GM18868 (cell line): ENCODE results near the gene SPTBN5.
"Not testable (repeated sequence)": the region's sequence is repeated elsewhere in the genome, so short reads cannot be mapped to it uniquely, and the experiment has no call there.

ENCODE experiments used
- ATAC-seq: cut with Tn5 transposase; IDR thresholded peaks from one replicate; pipeline ENCODE4 v1.9.1; 2021; ENCODE audit warnings: mild to moderate bottlenecking, moderate library complexity; ENCODE audit not compliant: unreplicated experiment

The SPTBN5 gene

GRCh38 chr15:41849204-41849603 is 44.6 kb downstream of the SPTBN5 start:
- ATAC-seq = no peak

GRCh38 chr15:41848631-41849030 is 45.2 kb downstream of the SPTBN5 start:
- ATAC-seq = no peak

- no peak for ATAC-seq
These were observed 45.9 kb downstream of the SPTBN5 start for GRCh38 chr15:41847981-41848380.

GRCh38 chr15:41847206-41847605 is 46.6 kb downstream of the SPTBN5 start:
- ATAC-seq = no peak

- no peak for ATAC-seq
These were observed 49.0 kb downstream of the SPTBN5 start for GRCh38 chr15:41844814-41845213.

GRCh38 chr15:41843571-41843970 is 50.3 kb downstream of the SPTBN5 start:
- no peak for ATAC-seq

GRCh38 chr15:41842229-41842628 is 51.6 kb downstream of the SPTBN5 start:
- no peak for ATAC-seq

- no peak for ATAC-seq
These were observed 52.7 kb downstream of the SPTBN5 start for GRCh38 chr15:41841131-41841530.

- ATAC-seq = no peak
These were observed 53.2 kb downstream of the SPTBN5 start for GRCh38 chr15:41840673-41841072.

GRCh38 chr15:41839781-41840491 is 53.9 kb downstream of the SPTBN5 start:
- no peak for ATAC-seq

- ATAC-seq = no peak
These were observed 55.4 kb downstream of the SPTBN5 start, which contains the start of gene PLA2G4B for GRCh38 chr15:41838400-41838897. Gene PLA2G4B (plus strand): TSS chr15:41838847. CDS start chr15:41838914, 67 bp downstream.

GRCh38 chr15:41836713-41837454 is 57.0 kb downstream of the SPTBN5 start:
- ATAC-seq = no peak

- no peak for ATAC-seq
These were observed 57.8 kb downstream of the SPTBN5 start for GRCh38 chr15:41836073-41836472.

GRCh38 chr15:41834096-41834495 is 59.8 kb downstream of the SPTBN5 start:
- no peak for ATAC-seq

GRCh38 chr15:41832875-41833274 is 61.0 kb downstream of the SPTBN5 start:
- no peak for ATAC-seq

GRCh38 chr15:41832208-41832607 is 61.6 kb downstream of the SPTBN5 start:
- ATAC-seq = no peak

GRCh38 chr15:41831291-41831690 is 62.6 kb downstream of the SPTBN5 start:
- ATAC-seq = not testable (repeated sequence)

GRCh38 chr15:41829959-41830646 is 63.8 kb downstream of the SPTBN5 start:
- no peak for ATAC-seq

- no peak for ATAC-seq
These were observed 65.1 kb downstream of the SPTBN5 start for GRCh38 chr15:41828807-41829141.

- ATAC-seq = peak; percentile 79
These were observed 65.7 kb downstream of the SPTBN5 start, which contains the start of gene JMJD7 for GRCh38 chr15:41827880-41828806. Gene JMJD7 (plus strand): TSS chr15:41828092. CDS start chr15:41828125, 33 bp downstream.
